GM12892 (cell line): ENCODE results near the gene GLCE.

Experiments
- POLR2A ChIP-seq: IDR thresholded peaks from 2 replicates; pipeline ENCODE4 v1.6.1; 2011; ENCODE audit warnings: low read depth, low read length, control low read depth
- TAF1 ChIP-seq: IDR thresholded peaks from 2 replicates; pipeline ENCODE4 v1.6.1; 2011; ENCODE audit warnings: low read depth, mild to moderate bottlenecking, control low read depth, low read length, borderline replicate concordance

GRCh38 chr15:69299943-69300588 is 139.6 kb downstream of the GLCE start:
- no peak for TF ChIP-seq POLR2A
- TF ChIP-seq TAF1, result no peak
